Measurements from ENCODE around the gene GIPR.

- TF ChIP-seq EZH2 (IDR thresholded peaks at IDR 0.05; ENCODE audit: insufficient read depth, poor library complexity, severe bottlenecking) (no peak), EZH2phosphoT487 (IDR thresholded peaks at IDR 0.05; ENCODE audit: insufficient read depth, low read depth) (no peak)
Observed at GRCh38 chr19:45664575-45664974, 3.4 kb upstream of the GIPR start.

Measured in GM23248 (cell line).